Fibroblast of lung (primary cell): ENCODE data around the gene FAM114A1.

Experiments
- EZH2 ChIP-seq: IDR thresholded peaks from 2 replicates; pipeline ENCODE4 v1.5.1; 2012; ENCODE audit warnings: low read length, control low read depth, mild to moderate bottlenecking; ENCODE audit errors: missing control alignments
- TF ChIP-seq, protein P1 (sequence below), 2 donors: IDR thresholded peaks in 1 of 2; conservative IDR thresholded peaks in 1 of 2; 1 replicate in 1 of 2; 2 replicates in 1 of 2; pipeline ENCODE4 v1.5.1; 2011 to 2012; ENCODE audit warnings: low read length in 2 of 2, control low read depth in 1 of 2, inconsistent platforms in 1 of 2, low read depth in 1 of 2, mild to moderate bottlenecking in 1 of 2

GRCh38 chr4:38837849-38838248, 29.8 kb upstream of the FAM114A1 start:
- TF ChIP-seq, protein P1, sequence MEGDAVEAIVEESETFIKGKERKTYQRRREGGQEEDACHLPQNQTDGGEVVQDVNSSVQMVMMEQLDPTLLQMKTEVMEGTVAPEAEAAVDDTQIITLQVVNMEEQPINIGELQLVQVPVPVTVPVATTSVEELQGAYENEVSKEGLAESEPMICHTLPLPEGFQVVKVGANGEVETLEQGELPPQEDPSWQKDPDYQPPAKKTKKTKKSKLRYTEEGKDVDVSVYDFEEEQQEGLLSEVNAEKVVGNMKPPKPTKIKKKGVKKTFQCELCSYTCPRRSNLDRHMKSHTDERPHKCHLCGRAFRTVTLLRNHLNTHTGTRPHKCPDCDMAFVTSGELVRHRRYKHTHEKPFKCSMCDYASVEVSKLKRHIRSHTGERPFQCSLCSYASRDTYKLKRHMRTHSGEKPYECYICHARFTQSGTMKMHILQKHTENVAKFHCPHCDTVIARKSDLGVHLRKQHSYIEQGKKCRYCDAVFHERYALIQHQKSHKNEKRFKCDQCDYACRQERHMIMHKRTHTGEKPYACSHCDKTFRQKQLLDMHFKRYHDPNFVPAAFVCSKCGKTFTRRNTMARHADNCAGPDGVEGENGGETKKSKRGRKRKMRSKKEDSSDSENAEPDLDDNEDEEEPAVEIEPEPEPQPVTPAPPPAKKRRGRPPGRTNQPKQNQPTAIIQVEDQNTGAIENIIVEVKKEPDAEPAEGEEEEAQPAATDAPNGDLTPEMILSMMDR (conservative IDR thresholded peaks at IDR 0.05 in 1 of 2, IDR thresholded peaks at IDR 0.05 in 1 of 2; ENCODE audit: low read depth in 1 of 2, low read length in 2 of 2): no peak
- no peak for TF ChIP-seq EZH2
